GM11168 (cell line): ENCODE data around the gene PROSER2.

Experiments
- in situ Hi-C: fragments of 300-500 bp; cut with MboI; formaldehyde crosslinking; loops from one replicate; pipeline ENCODE4 v1.12.0; 2022; ENCODE audit warnings: low sequenced_read_pairs; ENCODE audit not compliant: unreplicated experiment

The PROSER2 gene, protein sequence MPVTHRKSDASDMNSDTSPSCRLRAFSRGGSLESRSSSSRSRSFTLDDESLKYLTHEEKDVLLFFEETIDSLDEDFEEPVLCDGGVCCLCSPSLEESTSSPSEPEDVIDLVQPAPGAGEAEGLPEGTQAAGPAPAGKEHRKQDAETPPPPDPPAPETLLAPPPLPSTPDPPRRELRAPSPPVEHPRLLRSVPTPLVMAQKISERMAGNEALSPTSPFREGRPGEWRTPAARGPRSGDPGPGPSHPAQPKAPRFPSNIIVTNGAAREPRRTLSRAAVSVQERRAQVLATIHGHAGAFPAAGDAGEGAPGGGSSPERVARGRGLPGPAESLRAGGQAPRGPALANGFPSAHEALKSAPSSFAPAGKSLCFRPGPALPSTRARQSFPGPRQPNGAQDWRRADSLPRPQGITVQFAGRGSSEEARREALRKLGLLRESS

DNA sequence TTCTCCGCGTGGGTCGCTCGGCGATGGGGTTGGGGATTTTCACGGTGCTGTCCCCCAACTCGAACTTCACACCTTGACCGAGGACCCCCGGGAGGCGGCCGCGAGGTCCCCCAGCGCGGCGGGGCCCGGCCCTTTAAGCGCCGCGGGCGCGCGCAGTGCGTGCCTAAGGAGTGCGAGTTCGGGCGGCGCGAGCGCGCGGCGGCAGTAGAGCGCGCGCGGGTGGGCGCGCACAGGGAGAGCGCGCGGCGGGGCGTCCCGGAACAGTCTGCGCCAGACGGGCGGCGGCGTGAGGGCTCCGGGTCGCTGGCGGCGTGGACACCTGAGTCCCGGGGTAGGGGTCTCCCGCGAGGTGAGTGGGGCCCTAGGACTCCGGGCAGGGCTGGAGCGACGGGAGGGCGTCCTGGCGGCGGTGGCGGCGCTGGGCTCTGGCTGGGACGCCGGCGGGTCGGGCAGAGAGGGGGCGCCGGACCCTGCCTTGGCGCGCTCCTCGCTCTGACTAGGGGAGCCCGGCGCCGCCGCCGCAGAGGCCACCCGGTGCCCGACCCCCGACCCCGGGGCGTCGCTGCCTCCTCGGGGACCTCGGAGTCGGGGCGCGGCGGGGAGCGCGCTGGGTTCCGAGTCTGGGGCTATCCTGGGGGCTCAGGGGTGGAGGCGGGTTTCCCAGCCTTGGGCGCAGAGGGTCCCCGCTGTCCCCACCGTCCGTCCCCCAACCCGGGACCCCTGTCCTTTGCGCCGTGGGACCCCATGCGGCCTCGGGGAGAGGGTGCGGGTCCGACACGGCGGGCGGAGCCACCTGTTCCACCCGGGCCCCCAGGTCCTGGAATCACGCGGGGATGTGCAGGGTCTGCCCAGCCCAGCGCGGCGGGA lies at the start of gene PROSER2:
PROSER2 (plus strand) TSS at position 235 of the 867 bp plus-strand sequence. CDS start 28,722 bp downstream, outside the sequence.
- in situ Hi-C loops = no loop called here

DNA sequence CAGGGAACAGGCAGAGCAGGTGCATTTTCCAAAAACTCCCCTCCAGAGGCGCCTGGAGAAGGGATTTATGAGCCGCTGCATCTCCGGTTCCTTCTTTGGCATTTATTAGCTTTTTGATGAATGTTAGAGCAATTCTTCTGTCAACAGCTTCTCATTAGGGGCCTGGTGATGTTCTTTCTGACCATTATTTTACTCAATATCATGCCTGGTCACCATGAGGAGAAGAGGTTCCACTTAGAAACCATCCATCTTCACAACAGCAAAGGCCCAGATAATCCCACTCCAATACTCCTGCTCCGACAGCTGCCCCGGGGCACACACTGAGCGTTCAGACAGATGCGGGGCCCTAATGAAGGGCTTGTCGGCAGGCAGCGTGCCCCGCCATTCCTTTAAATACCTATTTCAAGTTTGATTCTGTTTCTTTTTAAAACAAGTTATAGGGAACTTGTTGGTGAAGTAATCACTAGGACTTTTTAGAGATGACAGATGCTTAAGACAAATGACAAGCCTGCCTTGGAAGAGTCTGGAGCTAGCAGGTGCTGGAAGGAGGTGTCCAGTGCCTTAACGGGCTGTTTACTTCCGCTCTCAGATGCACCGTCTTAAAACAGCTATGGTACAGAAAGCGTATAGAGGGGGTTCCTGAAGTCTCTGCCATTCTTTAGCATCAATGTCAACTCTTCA lies 49.3 kb upstream of the PROSER2 start:
- in situ Hi-C loops = no loop called here

DNA sequence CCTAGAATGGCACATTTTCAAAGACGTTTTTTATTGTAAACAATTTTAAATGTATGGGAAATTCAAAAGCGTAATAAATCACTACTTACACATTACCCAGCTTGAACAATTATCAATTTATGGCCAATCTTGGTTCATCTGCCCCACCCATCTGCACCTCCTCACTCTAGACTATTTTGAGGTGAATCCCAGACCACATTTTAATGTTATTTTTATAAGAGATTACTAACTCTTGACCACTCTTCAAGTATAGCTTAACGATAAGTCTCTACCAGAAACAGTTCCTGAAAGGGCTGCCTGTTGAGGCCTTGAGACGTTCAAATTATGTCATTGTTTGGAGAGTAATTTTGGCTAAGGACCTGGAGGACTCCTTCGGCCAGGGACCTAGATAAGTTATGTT lies 47.7 kb upstream of the PROSER2 start:
- in situ Hi-C loops = no loop called here

DNA sequence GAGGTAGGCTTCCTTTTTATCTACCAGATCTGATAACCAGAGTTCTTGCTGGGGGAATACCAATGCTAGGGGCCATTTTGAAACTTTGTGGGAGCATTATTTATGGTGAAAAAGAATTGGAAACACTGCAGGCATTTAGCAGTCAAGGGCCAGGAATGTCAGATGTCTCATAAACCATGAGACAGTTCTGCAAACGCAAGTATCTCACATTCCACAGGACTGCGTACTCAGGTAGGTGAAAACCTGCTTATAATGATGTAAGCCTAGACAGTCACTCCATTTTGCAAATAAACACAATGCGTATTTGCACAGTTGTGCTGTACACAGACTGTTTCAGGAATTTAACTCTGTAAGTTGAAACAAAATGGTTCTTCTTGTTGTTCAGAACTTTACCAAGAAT lies 47.1 kb upstream of the PROSER2 start:
- in situ Hi-C loops = no loop called here

DNA sequence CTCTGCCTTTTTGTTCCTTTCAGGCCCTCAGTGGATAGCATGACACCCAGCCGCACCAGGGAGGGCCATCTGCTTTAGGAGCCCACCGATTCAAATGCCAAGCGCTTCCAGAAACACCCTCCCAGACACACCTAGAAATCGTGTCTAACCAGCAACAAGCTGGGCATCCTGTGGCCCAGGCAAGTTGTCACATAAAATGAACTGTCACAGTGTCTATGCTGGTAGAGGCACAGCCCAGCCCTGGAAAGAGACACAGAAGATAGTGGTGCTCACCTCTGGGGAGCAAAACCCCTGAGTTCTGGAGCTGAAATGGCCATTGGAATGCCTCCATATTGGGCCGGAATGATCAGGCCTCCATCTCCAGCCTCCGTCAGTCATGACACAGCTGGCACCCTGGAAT lies 42.0 kb upstream of the PROSER2 start:
- in situ Hi-C loops = no loop called here

DNA sequence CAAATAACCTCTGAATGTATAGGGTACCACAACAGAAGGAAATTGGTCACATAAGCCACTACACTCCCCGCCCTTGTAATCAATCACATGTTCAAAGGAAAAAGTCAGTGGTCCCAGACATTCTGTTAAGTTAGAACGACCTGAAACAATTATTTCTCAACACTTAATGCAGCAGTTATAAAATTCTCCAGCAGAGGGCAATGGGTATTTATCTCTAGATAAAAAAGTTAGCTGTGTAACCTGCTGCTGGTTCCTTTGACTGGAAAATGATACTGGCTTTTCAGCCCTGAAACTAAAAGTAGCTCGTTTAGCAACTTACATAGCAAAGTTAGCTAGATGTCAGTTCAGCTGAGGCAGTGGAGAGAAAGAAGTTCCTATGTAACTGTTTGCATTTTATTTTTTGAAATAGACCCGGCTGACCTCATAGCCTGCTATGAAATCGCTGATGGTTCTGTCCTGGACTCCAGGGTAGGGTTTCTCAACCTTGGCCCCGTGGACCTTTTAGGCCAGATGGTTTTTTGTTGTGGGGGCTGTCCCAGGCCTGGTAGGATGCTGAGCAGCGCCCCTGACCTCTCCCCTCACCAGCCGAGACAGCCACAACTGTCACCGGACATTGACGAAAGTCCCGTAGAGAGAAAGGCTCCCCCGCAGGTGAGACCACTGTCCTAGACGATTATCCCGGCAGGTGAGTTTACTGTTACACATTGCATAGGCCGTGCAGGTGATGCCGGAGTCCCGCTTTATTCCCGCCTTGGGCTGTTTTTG lies 40.2 kb upstream of the PROSER2 start:
- in situ Hi-C loops = no loop called here

DNA sequence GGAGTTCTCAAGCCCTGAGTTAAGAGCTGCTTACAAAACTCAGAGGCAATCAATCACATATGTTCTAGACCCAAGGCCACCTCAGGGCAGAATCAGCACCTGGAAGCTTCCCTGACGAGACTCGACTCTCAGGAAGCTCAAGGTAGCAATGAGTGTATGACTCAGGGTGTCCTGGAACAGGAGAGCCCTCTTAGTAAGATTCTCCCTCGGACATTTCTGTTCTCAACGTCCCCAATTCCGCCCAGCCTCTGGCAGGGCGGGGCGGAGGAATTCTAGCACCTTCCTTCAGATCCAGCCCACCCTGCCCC lies 39.6 kb upstream of the PROSER2 start:
- in situ Hi-C loops = no loop called here

DNA sequence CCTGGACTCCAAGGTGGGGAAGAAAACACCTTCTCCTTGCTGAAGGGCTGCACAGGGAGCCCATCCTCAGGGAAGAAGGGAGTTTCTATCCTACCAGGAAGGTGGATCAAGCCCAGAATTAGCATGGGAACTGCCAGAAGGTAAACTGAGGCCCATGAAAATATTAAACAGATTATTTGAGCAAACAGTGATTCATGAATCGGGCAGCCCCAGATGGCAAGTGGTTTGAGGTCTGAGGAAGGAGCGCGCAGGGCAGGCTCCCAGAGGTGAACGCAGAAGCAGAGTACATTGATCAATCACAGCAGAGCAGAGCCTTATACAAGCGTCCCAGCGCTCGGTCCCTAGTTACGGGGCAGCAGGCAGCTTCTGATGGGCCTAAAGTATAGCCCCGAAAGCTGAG lies 35.8 kb upstream of the PROSER2 start:
- in situ Hi-C loops = no loop called here

DNA sequence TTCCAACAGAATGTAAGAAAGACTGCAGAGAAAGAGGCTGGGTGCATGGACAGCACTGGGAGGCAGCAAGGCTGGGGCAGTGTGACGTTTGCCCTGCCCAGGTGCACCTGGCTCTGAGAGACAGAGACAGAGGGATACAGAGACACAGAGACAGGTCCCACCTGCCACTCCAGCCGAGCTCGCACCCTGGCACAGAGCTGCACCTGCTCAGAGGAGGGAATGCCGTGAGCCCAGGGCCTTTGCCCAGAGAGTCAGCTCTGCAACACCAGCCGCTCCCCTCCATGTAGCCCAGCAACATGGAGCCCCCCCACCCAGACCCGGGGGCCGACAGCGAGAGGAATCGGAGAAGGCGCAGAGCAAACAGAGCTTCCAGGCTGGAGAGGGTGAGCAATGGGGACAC lies 35.3 kb upstream of the PROSER2 start:
- in situ Hi-C loops = no loop called here

DNA sequence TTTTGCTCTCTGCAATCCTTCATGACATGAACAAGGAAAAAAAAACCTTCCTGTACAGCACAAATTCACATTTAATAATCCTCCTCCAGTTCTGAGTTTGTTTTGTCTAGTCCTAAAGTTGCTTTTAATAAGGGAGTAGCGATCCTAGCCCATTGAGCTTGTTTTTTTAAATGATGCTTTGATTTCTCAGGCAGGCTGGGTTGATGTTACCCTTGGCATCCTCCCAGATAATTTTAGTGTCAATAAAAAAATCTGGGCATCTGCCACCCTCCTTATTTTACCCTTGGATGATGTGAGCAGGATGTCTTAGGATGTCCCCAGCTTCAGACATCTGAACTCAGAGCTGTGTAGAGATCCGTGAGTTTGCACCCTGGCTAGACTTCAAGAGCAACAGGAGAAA lies 33.9 kb upstream of the PROSER2 start:
- in situ Hi-C loops = no loop called here

DNA sequence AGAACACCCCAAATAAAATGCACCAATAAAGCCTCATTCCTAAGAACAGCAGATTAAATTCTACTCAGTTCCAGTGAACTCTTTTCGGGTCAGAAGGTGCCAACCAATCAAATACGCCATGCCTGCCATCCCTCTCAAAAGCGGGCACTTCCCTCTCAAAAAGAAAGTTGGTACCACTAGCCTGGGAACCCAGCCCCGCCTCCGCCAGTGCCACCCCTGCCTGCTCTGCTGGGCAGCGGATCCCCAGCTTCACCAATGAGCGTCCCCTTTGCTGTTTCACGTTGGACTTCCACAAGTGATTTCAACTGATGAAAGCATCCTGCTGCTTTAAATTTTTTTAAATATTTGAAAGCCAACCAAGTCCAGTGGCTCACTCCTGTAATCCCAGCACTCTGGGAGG lies 33.2 kb upstream of the PROSER2 start:
- in situ Hi-C loops = loop anchor here (10.0 kb wide), 1 partner anchor 195 kb away; no protein-coding TSS in a partner anchor

DNA sequence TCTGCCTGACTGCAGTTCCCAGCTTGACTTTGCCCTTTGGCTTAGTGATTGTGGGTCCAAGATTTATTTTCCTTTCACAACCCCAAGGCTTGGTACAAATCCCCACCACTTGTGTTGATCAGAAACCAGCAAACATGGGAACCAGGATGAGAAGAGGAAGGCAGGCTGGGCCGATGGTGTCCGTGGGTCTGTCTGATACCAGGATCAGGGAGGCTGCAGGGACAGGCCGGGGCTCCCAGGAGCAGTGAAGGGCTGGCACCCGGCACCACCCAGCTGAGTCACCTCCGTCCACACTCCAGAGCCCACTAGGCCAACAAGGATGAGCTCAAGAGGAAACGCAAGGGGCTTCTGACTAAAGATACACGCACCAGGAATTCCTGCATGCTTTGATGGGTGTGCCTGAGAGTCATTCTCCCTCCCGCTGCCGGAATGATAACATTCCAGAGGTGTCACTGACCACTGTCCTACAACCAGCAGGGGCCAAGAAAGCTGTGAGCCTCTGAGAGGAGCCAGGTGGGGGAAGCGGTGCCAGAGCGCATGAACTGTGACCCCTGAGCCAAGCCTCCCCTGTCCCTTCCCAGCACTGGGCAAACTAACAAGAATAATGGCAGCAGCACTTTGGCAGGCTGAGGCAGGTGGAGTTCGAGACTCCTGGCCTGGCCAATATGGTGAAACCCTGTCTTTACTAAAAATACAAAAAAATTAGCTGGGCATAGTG lies 29.2 kb upstream of the PROSER2 start:
- in situ Hi-C loops = loop anchor here (10.0 kb wide), 1 partner anchor 191 kb away; no protein-coding TSS in a partner anchor

DNA sequence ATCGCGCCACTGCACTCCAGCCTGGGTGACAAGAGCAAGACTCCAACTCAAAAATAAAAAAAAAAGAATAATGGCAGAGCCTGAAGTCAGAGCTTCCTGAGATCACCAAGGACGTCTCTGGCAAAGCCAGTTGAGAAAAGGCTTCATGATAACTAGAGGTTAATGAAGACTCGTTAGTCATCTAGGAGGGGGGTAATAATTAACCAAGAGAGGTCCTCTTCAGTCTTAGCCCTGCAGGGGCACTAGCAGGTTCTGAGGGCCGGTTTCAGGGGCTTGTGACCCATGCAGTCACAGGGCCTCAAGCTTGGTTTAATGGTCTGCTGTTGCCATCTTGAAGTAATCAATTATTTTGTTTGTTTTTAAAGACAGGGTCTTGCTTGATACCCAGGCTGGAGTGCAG lies 28.6 kb upstream of the PROSER2 start:
- in situ Hi-C loops = loop anchor here (10.0 kb wide), 1 partner anchor 190 kb away; no protein-coding TSS in a partner anchor

DNA sequence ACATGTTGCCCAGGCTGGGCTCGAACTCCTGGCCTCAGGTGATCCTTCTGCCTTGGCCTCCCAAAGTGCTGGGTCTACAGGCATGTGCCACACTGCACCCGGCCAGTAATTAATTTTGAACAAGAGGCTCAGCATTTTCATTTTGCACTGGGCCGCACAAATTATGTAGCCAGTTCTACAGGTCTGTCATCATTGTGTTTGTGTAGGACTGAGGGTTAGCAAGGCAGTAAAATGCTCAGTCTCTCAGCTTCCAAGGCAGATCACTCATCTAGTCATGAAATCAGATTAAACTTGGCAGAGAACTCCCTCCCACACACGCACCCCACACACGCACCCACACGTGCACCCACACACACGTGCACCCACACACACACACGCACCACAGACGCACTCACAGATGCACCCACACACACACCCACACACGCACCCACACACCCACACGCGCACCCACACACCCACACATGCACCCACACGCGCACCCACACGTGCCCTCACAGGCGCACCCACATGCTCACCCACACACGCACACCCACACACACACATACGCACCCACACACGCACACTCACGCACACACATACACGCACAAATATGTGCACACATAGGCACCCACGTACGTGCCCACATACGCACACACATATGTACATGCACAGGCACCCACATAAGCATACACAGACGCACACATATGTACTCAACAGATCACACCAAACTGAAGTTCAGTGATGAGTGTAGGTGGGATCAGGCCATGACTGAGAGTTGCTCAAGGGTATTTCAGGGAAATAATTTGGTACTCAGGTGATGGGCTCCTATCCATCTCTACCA lies 27.8 kb upstream of the PROSER2 start:
- in situ Hi-C loops = loop anchor here (10.0 kb wide), 1 partner anchor 189 kb away; no protein-coding TSS in a partner anchor

DNA sequence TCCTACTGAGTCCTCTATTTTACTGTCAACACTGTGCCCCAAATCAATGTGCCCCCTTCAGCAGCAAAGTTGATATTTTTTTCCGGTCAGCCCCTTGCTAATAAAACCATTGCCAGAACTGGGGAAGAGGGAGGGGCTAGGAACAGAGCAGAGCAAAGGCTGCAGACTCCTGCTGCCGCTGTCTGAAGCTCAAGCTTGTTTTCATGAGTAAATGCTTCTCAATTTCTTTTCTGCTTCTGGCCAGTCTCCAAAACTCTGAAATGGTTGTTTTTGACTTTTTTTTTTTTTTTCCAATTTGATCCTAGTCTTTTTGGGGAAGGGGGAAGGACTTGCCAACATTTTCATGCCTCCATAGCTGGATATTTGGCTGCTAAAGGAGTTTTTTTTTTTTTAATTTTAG lies 26.7 kb upstream of the PROSER2 start:
- in situ Hi-C loops = loop anchor here (10.0 kb wide), 1 partner anchor 188 kb away; no protein-coding TSS in a partner anchor

DNA sequence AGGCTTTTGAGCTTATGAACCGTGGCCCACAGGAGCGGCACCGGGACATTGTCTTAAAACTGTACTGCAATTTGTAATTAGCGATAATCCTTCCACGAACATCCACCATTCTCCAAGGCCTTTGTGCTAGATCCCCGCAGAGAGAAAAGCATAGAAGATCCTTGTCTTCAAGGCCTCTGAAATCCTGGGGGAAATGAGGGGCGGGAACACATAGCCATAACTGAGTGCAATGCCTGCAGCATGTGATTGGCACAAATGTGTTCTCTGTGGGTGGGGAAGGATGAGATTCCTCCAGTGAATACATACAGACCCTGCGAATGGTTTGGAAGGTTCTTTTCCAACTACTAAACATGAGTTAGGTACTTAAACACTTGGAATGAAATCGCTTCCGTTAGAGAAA lies 25.9 kb upstream of the PROSER2 start:
- in situ Hi-C loops = loop anchor here (10.0 kb wide), 1 partner anchor 188 kb away; no protein-coding TSS in a partner anchor

DNA sequence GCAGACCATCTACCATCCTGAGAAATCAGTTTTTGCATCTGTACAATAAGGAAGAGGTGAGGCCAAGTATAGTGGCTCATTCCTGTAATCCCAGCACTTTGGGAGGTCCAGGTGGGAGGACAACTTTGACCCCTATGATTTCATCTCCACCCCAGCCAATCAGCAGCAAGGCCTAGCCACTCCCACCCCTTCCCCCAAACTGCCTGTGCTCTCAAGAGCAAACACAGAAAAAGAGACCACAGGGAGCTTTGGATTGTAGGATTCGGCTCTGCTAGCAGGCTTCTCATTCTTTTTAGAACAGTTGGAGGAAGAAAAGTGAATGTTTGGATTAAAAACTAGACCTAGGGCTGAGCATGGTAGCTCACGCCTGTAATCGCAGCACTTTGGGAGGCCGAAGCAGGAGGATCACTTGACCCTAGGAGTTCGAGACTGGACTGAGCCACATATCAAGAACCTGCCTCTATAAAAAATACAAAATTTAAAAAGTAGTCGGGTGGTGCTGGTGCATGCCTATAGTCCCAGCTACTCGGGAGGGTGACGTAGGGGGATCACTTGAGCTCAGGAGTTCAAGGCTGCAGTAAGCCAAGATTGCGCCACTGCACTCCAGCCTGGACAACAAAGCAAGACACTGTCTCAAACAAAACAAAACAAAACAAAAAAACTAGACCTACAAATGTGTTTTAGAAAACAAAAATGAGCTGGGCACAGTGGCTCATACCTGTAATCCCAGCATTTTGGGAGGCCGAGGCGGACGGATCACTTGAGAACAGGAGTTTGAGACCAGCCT lies 25.1 kb upstream of the PROSER2 start:
- in situ Hi-C loops = loop anchor here (10.0 kb wide), 1 partner anchor 187 kb away; no protein-coding TSS in a partner anchor
